Osteocyte (in vitro differentiated cells): ENCODE measurements around the gene SCAMP3. TPM values are rescaled to one million over a fixed set of nuclear protein-coding genes. Genes with fewer than 3 reads are reported as not detected.

Experiments
- DNase-seq: peaks from one replicate; pipeline ENCODE4 v3.0.0; 2021; ENCODE audit warnings: mixed read lengths; ENCODE audit not compliant: unreplicated experiment; ENCODE audit errors: extremely low spot score
- H3K27ac Mint-ChIP-seq: one replicate; pipeline ENCODE4 v1.8.0; 2021; ENCODE audit warnings: mild to moderate bottlenecking, mixed read lengths; ENCODE audit not compliant: unreplicated experiment
- H3K27me3 Mint-ChIP-seq: one replicate; pipeline ENCODE4 v1.8.0; 2021; ENCODE audit warnings: mixed read lengths; ENCODE audit not compliant: unreplicated experiment
- H3K36me3 Mint-ChIP-seq: one replicate; pipeline ENCODE4 v1.8.0; 2021; ENCODE audit warnings: mixed read lengths; ENCODE audit not compliant: unreplicated experiment
- H3K4me1 Mint-ChIP-seq: one replicate; pipeline ENCODE4 v1.8.0; 2021; ENCODE audit warnings: mixed read lengths; ENCODE audit not compliant: unreplicated experiment
- H3K4me3 Mint-ChIP-seq: one replicate; pipeline ENCODE4 v1.8.0; 2021; ENCODE audit warnings: mild to moderate bottlenecking, moderate library complexity, mixed read lengths; ENCODE audit not compliant: unreplicated experiment
- H3K9me3 Mint-ChIP-seq: one replicate; pipeline ENCODE4 v1.8.0; 2021; ENCODE audit warnings: mixed read lengths; ENCODE audit not compliant: unreplicated experiment
- CTCF ChIP-seq: fragments of 200-600 bp; sonication (generic); IDR thresholded peaks from 2 replicates; pipeline ENCODE4 v1.5.0; 2021; ENCODE audit warnings: antibody characterized with exemption, mild to moderate bottlenecking, moderate library complexity
- total RNA-seq: library from RNA; stranded (reverse); gene quantifications from 2 replicates; pipeline ENCODE4 v1.2.1, GENCODE V29; 2021

The SCAMP3 gene
- total RNA-seq, 1 donor from 2014 or later, result 73.7 TPM

DNA sequence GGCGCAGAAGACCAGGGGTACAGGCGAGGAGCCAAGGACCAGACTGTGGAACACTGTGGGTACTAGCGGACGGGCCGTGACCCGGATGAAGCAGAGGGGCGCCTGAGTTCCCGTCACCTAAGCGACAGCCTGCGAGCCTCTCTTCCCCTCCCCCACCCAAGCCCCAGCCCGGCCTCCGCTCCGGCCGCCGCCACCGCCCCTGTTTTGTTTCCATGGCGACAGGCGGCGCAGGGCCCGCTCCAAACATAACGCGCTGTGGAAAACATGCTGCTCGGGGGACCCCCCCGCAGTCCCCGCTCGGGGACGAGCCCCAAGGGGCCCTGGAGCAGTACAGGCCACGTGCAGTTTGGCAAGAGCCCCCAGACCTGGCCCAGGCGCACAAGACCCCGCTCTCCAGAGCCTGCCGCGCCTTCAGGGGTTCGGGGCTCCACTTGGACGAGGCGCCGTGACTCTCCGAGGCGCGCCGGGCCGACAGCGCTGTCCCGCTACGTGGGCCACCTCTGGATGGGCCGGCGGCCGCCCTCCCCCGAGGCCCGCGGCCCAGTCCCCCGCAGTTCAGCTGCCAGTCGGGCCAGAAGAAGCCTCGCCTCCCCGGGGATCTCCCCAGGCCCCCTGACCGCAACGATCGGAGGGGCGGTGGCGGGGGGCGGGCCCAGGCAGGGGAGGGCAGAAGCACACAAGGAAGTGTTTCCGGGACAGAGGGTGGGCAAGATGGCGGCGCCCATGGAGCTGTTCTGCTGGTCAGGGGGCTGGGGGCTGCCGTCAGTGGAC, 53.4 kb downstream of the SCAMP3 start, which contains the start of gene MTX1:
Gene MTX1 (plus strand): TSS at position 155 of the 771 bp plus-strand sequence. CDS start 110 bp downstream, at position 265.
- Mint-ChIP-seq H3K4me3 (peak within 1 kb of the TSS; percentile 83), H3K27me3 (no peaks in the 10 kb centered on the region), H3K27ac (peak within 1 kb of the TSS; percentile 100), H3K9me3 (no peaks in the 10 kb centered on the region), H3K4me1 (peaks cover 28% of the 10 kb centered on the region), H3K36me3 (peaks cover 2% of the 10 kb centered on the region)
- no peak for TF ChIP-seq CTCF
- peak; percentile 96 for DNase-seq

DNA sequence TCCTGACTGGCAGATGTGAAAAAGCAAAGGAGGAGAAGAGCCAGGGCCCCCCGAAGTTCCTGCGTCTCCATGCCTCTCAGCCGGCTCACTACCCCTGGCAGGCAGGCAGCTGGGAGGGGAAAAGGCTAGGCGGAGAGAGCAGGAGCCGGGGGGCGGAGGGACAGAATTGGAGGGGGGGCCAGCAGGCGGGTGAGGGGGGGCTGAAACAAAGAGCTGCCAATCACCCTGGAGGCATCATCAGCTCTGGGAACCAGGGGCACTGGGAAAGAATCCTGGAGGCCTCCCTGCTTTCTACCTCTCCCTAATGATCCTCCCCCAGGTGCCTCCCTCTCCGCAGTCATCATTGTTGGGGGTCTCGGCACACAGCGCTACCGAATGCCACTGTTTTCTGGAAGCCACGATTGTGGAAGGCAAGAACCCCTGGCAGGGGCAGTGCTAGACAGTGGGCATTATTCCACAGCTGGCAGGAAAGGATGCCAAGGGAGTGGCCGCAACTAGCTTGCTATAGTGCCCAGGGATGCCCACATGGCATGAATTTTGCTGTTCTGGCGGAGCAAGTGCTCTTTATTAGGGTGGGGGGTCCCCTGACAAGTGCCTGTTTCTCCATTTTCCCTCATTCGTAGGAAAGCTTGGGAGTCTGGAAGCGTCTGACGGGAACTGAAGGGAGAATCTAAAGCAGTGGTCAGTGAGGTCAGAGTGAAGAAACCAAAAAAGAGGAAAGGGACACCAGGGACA, 54.2 kb downstream of the SCAMP3 start, which contains the start of gene THBS3:
Gene THBS3 (minus strand): TSS at position 92 of the 735 bp plus-strand sequence. CDS start 21 bp downstream, at position 71.
- Mint-ChIP-seq H3K9me3 (no peaks in the 10 kb centered on the region), H3K4me1 (peaks cover 28% of the 10 kb centered on the region), H3K27me3 (no peaks in the 10 kb centered on the region), H3K4me3 (peak within 1 kb of the TSS; percentile 83), H3K27ac (peak within 1 kb of the TSS; percentile 100), H3K36me3 (peaks cover 2% of the 10 kb centered on the region)
- DNase-seq, result no peak
- no peak for TF ChIP-seq CTCF

GRCh38 chr1:155206891-155207805, 55.0 kb downstream of the SCAMP3 start:
- Mint-ChIP-seq H3K9me3 (no peaks in the 10 kb centered on the region), H3K27ac (peak overlapping the region; percentile 100), H3K36me3 (peaks cover 2% of the 10 kb centered on the region), H3K4me1 (peaks cover 28% of the 10 kb centered on the region), H3K4me3 (peak overlapping the region; percentile 83), H3K27me3 (no peaks in the 10 kb centered on the region)
- peak; percentile 93 for DNase-seq
- peak; percentile 85 for TF ChIP-seq CTCF

Other genes with a start within 250 kb of the SCAMP3 start
- gene DCST2, start 228.6 kb downstream of the SCAMP3 start, total RNA-seq, result 0.75 and 1.0 TPM in 2 replicates
- gene DCST1, start 228.5 kb downstream of the SCAMP3 start, total RNA-seq, result not detected in 2 replicates
- gene ADAM15, start 211.0 kb downstream of the SCAMP3 start, total RNA-seq, result 88.4 and 89.4 TPM in 2 replicates
- gene EFNA4, start 198.6 kb downstream of the SCAMP3 start, total RNA-seq, result 10.1 and 12.4 TPM in 2 replicates
- 2.1 and 2.9 TPM in 2 replicates for gene EFNA3, start 183.5 kb downstream of the SCAMP3 start, total RNA-seq
- gene EFNA1, start 134.5 kb downstream of the SCAMP3 start, total RNA-seq, result 29.3 and 31.3 TPM in 2 replicates
- 26.5 and 26.6 TPM in 2 replicates for gene SLC50A1, start 126.5 kb downstream of the SCAMP3 start, total RNA-seq
- gene DPM3, start 121.8 kb downstream of the SCAMP3 start, total RNA-seq, result 61.3 and 64.4 TPM in 2 replicates
- 190 and 201 TPM in 2 replicates for gene KRTCAP2, start 89.1 kb downstream of the SCAMP3 start, total RNA-seq
- 6.1 and 7.7 TPM in 2 replicates for gene TRIM46, start 88.5 kb downstream of the SCAMP3 start, total RNA-seq
- 55.4 and 57.2 TPM in 2 replicates for gene THBS3, start 54.5 kb downstream of the SCAMP3 start, total RNA-seq
- 31.9 and 33.2 TPM in 2 replicates for gene MTX1, start 53.7 kb downstream of the SCAMP3 start, total RNA-seq
- 36.6 and 37.6 TPM in 2 replicates for gene ENTREP3, start 6.9 kb downstream of the SCAMP3 start, total RNA-seq
- 53.7 and 63.5 TPM in 2 replicates for gene CLK2, start 11.1 kb upstream of the SCAMP3 start, total RNA-seq
- 3.7 and 4.1 TPM in 2 replicates for gene HCN3, start 15.1 kb upstream of the SCAMP3 start, total RNA-seq
- not detected in 2 replicates for gene PKLR, start 39.1 kb upstream of the SCAMP3 start, total RNA-seq
- 119 and 127 TPM in 2 replicates for gene FDPS, start 46.5 kb upstream of the SCAMP3 start, total RNA-seq
- 34.4 and 35.4 TPM in 2 replicates for gene RUSC1, start 58.5 kb upstream of the SCAMP3 start, total RNA-seq